Stimulated activated CD8-positive, alpha-beta memory T cell treated with anti-CD3 and anti-CD28 coated beads, Interleukin-4, amount 100 ng/mL, for 4 hours (primary cell): ENCODE results near the gene UNC13C.

Experiments
- DNase-seq, 2 donors: peaks; one replicate each; pipeline ENCODE4 v3.0.0-alpha.2; 2020; ENCODE audit warnings: low read depth in 2 of 2, low spot score in 1 of 2

Gene UNC13C

DNA sequence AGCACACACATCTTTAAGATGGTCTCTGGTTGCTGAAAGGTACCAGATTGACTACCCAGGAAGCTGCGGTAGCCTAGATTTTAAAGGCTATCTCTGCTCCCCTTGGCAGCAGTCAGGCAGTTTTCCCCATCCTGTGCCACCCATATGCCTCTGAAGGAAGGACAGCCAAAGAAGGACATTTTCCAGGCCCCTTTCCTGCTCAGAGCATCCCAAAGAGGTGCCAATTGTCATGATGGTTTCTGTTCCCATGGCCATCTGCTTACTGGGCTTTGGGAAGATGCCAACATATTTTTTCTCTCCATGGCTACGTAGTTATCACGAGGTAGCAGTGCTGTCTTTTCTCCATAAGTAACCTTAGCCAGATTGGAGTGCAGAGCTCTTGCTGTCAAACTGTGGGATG, 39.7 kb downstream of the UNC13C start:
- no peak for DNase-seq

DNA sequence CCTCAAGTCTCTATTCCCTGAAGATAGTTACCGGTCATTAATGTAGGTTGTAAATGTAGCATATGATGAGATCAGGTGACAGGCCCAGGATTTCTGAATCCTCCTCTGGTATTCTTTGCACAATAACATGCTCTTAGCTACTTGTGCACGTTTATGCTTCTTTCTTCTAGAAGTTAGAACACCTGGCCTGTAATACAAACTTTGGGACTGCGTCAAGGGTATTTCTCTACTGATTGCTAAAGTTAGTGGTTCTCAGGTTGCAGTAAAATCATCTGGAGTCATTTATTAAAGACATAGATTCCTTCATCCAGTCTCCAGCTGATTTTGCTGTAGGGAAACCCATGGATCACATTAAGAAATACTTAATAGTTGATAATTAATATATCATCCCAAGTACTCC, 48.0 kb downstream of the UNC13C start:
- DNase-seq = no peak

DNA sequence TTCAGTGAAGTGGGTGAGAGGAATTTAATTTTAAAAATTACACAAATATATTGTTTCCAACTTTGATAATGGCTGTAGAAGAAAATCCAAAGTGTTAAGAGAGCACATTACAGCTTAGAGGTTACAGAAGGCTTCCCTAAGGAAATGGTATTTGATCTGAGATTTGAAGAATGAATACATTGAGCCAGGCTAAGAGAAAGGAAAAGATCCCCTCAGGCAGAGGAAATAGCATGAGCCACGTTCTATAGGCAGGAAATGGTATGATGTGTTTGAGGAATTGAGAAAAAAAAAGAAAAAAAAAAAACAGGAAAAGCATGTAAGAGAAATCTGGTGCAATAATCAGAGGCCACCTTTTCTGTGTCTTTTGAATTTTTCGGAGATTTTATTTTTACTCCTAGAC, 48.6 kb downstream of the UNC13C start:
- DNase-seq = no peak

GRCh38 chr15:54029081-54029480, 50.8 kb downstream of the UNC13C start:
- no peak for DNase-seq

DNA sequence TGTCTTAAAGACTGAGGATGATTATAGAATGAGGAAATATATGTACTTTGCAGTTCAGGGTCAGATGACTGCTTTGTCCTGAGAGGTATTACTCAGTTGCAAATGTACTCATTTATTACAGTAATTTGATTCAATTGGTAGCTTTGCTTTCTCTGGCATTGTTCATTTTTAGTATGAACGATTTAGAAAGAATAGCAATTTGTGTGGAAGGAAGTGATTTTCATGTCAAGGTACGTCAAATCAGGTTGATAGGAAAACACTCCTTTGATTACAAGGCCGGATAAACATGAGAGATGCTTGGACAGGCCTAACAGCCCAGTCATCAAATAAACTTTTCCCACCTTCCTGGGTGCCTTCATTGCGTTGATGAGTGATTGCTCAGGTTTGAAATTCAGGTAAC, 53.8 kb downstream of the UNC13C start:
- no peak for DNase-seq

GRCh38 chr15:54033356-54033860, 55.2 kb downstream of the UNC13C start:
- no peak for DNase-seq

GRCh38 chr15:54033869-54034458, 55.7 kb downstream of the UNC13C start:
- DNase-seq = no peak

GRCh38 chr15:54035616-54036015, 57.4 kb downstream of the UNC13C start:
- DNase-seq = no peak

GRCh38 chr15:54045397-54045796, 67.2 kb downstream of the UNC13C start:
- DNase-seq = no peak

- no peak for DNase-seq
Measured at GRCh38 chr15:54046093-54046492, 67.9 kb downstream of the UNC13C start.

- DNase-seq = no peak
Measured at GRCh38 chr15:54064365-54064764, 86.1 kb downstream of the UNC13C start.

- DNase-seq = no peak
Measured at GRCh38 chr15:54066403-54066802, 88.2 kb downstream of the UNC13C start.

DNA sequence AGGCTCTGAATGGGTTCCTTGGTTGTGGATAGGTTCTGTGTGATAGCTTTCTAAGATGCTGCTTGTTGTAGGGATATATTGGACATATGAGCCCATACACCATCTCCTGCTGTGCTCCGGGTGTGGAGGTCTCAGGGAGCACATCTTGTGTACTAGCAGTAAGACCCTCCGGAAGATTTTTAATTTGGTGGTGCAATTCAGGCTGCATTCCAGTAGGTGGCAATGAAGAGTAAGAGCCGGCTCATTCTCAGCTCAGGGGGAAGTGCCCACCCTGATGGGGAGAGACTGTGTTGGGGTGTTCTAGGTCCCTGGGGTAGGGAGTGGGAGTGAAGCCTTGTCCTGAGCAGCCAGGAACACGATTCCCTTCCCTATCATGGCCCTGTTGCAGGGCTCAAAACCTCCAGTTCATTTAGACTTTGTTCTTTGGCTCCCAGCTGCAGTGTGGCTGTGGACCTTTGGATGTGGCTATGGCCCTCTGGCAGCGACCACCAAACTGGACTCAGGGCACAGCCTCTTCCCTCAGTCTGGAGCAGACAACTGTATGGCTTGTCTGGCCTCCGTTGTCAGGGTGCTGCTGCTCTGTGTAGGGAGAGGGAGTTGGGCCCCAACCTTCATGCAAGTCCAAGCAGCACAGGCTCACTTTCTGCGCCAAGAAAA, 104.7 kb downstream of the UNC13C start:
- DNase-seq = no peak

DNA sequence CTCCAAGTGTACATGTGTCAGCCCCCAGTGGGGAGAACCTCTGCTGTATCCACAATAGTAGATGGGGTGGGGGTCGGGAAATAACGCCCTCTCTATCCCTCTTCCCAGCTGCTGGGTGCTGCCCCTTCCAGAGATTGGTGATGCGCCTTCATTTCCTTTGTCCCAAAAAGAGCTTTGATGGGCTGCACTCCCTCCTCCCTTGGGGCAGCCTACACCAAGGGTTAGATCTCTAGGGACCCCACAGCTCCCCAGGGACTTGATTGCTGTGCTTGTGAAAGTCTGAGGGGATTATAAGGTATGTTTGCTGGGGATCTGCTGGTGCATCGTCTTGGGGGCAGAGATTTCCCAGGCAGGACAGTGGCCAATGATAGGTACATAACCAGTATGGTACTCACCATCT, 105.3 kb downstream of the UNC13C start:
- DNase-seq = no peak

- no peak for DNase-seq
Measured at GRCh38 chr15:54083991-54084390, 105.8 kb downstream of the UNC13C start.

DNA sequence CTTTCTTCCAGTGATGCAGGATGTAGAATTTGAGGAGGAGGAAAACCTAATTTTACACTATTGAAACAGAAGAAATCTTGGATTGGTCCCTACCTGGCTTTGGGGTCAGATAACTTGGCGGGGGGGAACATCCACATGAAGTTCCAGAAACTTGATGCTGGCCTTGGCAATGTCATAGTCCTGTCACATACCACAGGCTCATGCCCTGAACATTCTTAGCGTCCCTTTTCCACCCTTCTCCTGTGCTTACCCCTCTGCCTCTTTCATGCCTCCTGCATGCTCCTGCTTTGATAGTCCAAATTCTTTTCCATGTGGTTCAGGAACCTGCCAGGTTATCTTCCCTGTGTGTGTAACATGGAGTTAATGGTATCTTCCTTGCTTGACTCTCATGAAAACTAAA, 110.6 kb downstream of the UNC13C start:
- DNase-seq = no peak

GRCh38 chr15:54089776-54090175, 111.5 kb downstream of the UNC13C start:
- DNase-seq = no peak

- no peak for DNase-seq
Measured at GRCh38 chr15:54091651-54092050, 113.4 kb downstream of the UNC13C start.

- no peak for DNase-seq
Measured at GRCh38 chr15:54094661-54095060, 116.4 kb downstream of the UNC13C start.

- DNase-seq = no peak
Measured at GRCh38 chr15:54097019-54097418, 118.8 kb downstream of the UNC13C start.

DNA sequence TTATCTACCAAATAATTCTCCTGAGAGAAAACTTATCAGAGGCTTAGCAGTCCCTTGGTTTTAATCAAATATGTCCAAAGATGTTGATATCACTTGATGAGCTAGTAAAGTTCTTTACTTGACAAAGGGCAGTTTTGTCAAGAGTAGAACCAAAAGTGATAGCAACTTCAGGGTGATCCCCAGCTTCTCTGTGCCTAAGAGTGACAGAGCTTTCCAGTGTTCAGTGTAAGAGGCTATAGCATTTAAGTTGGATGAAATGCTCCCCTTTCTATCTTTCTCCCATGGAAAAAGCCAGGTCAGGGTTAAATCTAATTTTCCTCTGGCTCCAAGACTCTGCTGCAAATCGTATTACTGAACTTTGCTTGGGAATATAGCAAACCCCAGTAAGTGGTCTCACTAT, 120.8 kb downstream of the UNC13C start:
- DNase-seq = no peak

- DNase-seq = no peak
Measured at GRCh38 chr15:54101664-54102270, 123.5 kb downstream of the UNC13C start.

DNA sequence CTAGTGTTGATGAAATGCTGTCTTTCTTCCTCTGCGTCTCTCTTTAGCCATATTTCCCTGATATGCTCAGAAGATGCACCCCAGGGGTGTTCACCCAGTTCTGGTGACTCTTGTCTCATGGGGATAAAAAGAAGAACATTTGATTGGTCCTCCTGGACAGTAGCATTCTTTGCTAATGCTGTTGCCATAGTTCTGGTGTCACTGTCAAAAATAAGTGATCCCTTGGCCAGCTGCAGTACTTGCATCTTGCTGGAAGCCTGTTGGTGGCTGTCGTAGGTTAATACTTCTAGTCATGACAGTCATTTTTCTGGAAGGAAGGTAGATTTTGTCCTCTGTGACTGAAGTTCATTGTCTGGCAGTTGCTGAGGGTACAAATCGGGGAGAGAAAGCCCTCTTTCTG, 124.5 kb downstream of the UNC13C start:
- no peak for DNase-seq
